ENCODE data around the gene RAPGEFL1.
"Not testable (repeated sequence)": the region's sequence is repeated elsewhere in the genome, so short reads cannot be mapped to it uniquely, and the experiment has no call there.

The RAPGEFL1 gene

DNA sequence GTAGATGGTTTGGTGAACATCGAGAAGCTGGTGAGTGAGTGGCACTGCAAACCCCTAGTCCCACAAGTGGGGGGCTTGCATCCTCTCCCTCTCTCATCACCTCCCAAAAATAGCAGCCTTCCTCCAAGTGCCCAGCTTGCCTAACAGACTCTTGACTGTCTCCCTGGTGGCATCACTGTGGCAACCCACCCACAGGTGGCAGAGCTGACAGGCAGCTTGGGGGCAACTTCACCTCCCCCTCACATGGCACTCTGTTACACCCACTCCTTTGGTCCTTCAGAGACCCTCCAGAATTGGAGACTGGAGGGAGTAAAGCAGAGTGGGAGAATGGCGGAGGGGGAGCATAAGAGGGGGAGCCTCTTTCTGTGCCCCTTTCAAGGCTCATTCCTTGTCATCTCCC lies 15.7 kb downstream of the RAPGEFL1 start:
- Histone ChIP-seq H2AFZ (ENCODE audit: low read length) (no peak overlapping the region), H3K4me3 (ENCODE audit: low read length, poor library complexity, severe bottlenecking) (no peak overlapping the region), H3K9me2 (replicated peaks; ENCODE audit: low read depth, low read length) (no peaks in the 10 kb centered on the region), H3K4me2 (ENCODE audit: low read depth, low read length, poor library complexity, severe bottlenecking) (no peak overlapping the region), H3K27me3 (ENCODE audit: insufficient read depth, low read length, poor library complexity, severe bottlenecking) (no peaks in the 10 kb centered on the region), H3K4me1 (ENCODE audit: insufficient read depth, low read length, poor library complexity, severe bottlenecking) (peaks cover 27% of the 10 kb centered on the region), H3F3A (ENCODE audit: low read depth) (no peaks in the 10 kb centered on the region), H3K36me3 (ENCODE audit: insufficient read depth, low read length) (no peaks in the 10 kb centered on the region), H3K9ac (ENCODE audit: low read depth, low read length, poor library complexity, severe bottlenecking) (peak overlapping the region; percentile 56), H3K9me3 (ENCODE audit: insufficient read depth, low read depth, low read length) (no peaks in the 10 kb centered on the region), H4K20me1 (ENCODE audit: insufficient read depth, low read length, poor library complexity, severe bottlenecking) (no peaks in the 10 kb centered on the region), H3K79me2 (ENCODE audit: insufficient read depth, low read length) (no peaks in the 10 kb centered on the region)
- TF ChIP-seq, protein P1, sequence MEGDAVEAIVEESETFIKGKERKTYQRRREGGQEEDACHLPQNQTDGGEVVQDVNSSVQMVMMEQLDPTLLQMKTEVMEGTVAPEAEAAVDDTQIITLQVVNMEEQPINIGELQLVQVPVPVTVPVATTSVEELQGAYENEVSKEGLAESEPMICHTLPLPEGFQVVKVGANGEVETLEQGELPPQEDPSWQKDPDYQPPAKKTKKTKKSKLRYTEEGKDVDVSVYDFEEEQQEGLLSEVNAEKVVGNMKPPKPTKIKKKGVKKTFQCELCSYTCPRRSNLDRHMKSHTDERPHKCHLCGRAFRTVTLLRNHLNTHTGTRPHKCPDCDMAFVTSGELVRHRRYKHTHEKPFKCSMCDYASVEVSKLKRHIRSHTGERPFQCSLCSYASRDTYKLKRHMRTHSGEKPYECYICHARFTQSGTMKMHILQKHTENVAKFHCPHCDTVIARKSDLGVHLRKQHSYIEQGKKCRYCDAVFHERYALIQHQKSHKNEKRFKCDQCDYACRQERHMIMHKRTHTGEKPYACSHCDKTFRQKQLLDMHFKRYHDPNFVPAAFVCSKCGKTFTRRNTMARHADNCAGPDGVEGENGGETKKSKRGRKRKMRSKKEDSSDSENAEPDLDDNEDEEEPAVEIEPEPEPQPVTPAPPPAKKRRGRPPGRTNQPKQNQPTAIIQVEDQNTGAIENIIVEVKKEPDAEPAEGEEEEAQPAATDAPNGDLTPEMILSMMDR (conservative IDR thresholded peaks at IDR 0.05; ENCODE audit: low read length), result no peak
- TF ChIP-seq EZH2phosphoT487 (IDR thresholded peaks at IDR 0.05; ENCODE audit: borderline replicate concordance), result no peak

DNA sequence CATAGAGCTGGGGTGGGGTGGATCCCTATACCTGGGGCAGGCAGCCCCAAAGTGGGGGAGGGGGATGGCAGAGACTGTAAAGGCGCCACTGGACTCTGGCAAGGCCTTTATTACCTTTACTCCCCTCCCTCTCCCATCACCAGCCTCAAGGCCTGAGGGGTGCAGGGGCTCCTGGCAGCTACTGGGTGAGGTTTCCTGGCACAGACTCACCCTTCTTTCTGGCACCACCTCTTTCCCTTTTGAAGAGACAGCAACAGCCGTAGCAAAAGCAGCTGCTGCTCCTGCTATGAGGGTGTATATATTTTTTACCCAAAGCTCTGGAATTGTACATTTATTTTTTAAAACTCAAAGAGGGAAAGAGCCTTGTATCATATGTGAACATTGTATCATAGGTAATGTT lies 17.6 kb downstream of the RAPGEFL1 start:
- H3K9me2 ChIP-seq (replicated peaks; ENCODE audit: low read depth, low read length), result no peaks in the 10 kb centered on the region
- H3K4me1 ChIP-seq (ENCODE audit: insufficient read depth, low read length, poor library complexity, severe bottlenecking), result peaks cover 27% of the 10 kb centered on the region
- H3K4me2 ChIP-seq (ENCODE audit: low read depth, low read length, poor library complexity, severe bottlenecking), result peak overlapping the region; percentile 1
- H3K9me3 ChIP-seq (ENCODE audit: insufficient read depth, low read depth, low read length), result no peaks in the 10 kb centered on the region
- H3K36me3 ChIP-seq (ENCODE audit: insufficient read depth, low read length), result no peaks in the 10 kb centered on the region
- TF ChIP-seq, protein P1 (conservative IDR thresholded peaks at IDR 0.05; ENCODE audit: low read length), result no peak
- TF ChIP-seq EZH2phosphoT487 (IDR thresholded peaks at IDR 0.05; ENCODE audit: borderline replicate concordance), result no peak
- H3K9ac ChIP-seq (ENCODE audit: low read depth, low read length, poor library complexity, severe bottlenecking), result peak overlapping the region; percentile 56
- no peak overlapping the region for H3K4me3 ChIP-seq (ENCODE audit: low read length, poor library complexity, severe bottlenecking)
- no peaks in the 10 kb centered on the region for H4K20me1 ChIP-seq (ENCODE audit: insufficient read depth, low read length, poor library complexity, severe bottlenecking)
- H3F3A ChIP-seq (ENCODE audit: low read depth), result no peaks in the 10 kb centered on the region
- no peak overlapping the region for H2AFZ ChIP-seq (ENCODE audit: low read length)
- H3K79me2 ChIP-seq (ENCODE audit: insufficient read depth, low read length), result no peaks in the 10 kb centered on the region
- H3K27me3 ChIP-seq (ENCODE audit: insufficient read depth, low read length, poor library complexity, severe bottlenecking), result no peaks in the 10 kb centered on the region

DNA sequence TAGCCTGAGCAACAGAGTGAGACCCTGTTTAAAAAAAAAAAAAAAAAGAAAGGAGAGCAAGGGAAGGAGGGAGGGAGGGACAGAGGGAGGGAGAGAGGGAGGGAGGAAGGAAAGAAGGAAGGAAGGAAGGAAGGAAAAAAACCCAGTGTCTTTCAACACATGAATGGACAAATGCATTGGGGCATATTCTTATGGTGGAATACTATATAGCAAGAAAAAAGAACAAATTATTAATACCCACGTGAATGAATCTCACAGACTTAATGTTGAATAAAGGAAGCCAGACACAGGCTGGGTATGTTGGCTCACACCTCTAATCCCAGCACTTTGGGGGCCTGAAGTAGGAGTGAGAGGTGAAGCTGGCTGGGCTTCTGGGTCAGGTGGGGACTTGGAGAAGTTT lies 20.3 kb downstream of the RAPGEFL1 start:
- Histone ChIP-seq H3K9ac (ENCODE audit: low read depth, low read length, poor library complexity, severe bottlenecking) (no peak overlapping the region), H3K4me1 (ENCODE audit: insufficient read depth, low read length, poor library complexity, severe bottlenecking) (peaks cover 14% of the 10 kb centered on the region), H3K79me2 (ENCODE audit: insufficient read depth, low read length) (no peaks in the 10 kb centered on the region), H3K9me3 (ENCODE audit: insufficient read depth, low read depth, low read length) (no peaks in the 10 kb centered on the region), H3K4me3 (ENCODE audit: low read length, poor library complexity, severe bottlenecking) (no peak overlapping the region), H3K9me2 (replicated peaks; ENCODE audit: low read depth, low read length) (no peaks in the 10 kb centered on the region), H2AFZ (ENCODE audit: low read length) (no peak overlapping the region), H3K4me2 (ENCODE audit: low read depth, low read length, poor library complexity, severe bottlenecking) (no peak overlapping the region), H3F3A (ENCODE audit: low read depth) (no peaks in the 10 kb centered on the region), H3K27me3 (ENCODE audit: insufficient read depth, low read length, poor library complexity, severe bottlenecking) (no peaks in the 10 kb centered on the region), H4K20me1 (ENCODE audit: insufficient read depth, low read length, poor library complexity, severe bottlenecking) (no peaks in the 10 kb centered on the region), H3K36me3 (ENCODE audit: insufficient read depth, low read length) (no peaks in the 10 kb centered on the region)
- TF ChIP-seq, protein P1 (conservative IDR thresholded peaks at IDR 0.05; ENCODE audit: low read length), result no peak
- TF ChIP-seq EZH2phosphoT487 (IDR thresholded peaks at IDR 0.05; ENCODE audit: borderline replicate concordance), result no peak

DNA sequence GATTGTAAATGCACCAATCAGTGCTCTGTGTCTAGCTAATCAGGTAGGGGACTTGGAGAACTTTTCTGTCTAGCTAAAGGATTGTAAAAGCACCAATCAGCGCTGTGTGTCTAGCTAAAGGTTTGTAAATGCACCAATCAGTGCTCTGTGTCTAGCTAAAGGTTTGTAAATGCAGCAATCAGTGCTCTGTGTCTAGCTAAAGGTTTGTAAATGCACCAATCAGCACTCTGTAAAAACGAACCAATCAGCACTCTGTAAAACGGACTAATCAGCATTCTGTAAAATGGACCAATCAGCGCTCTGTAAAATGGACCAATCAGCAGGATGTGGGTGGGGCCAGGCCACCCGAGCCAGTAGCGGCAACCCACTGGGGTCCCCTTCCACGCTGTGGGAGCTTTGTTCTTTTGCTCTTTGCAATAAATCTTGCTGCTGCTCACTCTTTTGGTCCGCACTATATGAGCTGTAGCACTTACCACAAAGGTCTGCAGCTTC lies 20.7 kb downstream of the RAPGEFL1 start:
- H3K27me3 ChIP-seq (ENCODE audit: insufficient read depth, low read length, poor library complexity, severe bottlenecking); H3K4me3 ChIP-seq (ENCODE audit: low read length, poor library complexity, severe bottlenecking); H3K79me2 ChIP-seq (ENCODE audit: insufficient read depth, low read length); H3K9me2 ChIP-seq (replicated peaks; ENCODE audit: low read depth, low read length); H2AFZ ChIP-seq (ENCODE audit: low read length); H3K9ac ChIP-seq (ENCODE audit: low read depth, low read length, poor library complexity, severe bottlenecking); H3K4me2 ChIP-seq (ENCODE audit: low read depth, low read length, poor library complexity, severe bottlenecking); H3F3A ChIP-seq (ENCODE audit: low read depth); H3K36me3 ChIP-seq (ENCODE audit: insufficient read depth, low read length); H4K20me1 ChIP-seq (ENCODE audit: insufficient read depth, low read length, poor library complexity, severe bottlenecking); H3K9me3 ChIP-seq (ENCODE audit: insufficient read depth, low read depth, low read length): not testable (repeated sequence)
- H3K4me1 ChIP-seq (ENCODE audit: insufficient read depth, low read length, poor library complexity, severe bottlenecking), result peaks cover 14% of the 10 kb centered on the region
